CD4-positive, alpha-beta T cell treated with Interleukin-15 for 1 hour (primary cell): ENCODE measurements around the gene OXSR1.
A peak's percentile ranks its signal among the peaks of the same experiment; 100 is the strongest.

Experiments used
- DNase-seq: peaks from one replicate; pipeline ENCODE4 v3.0.0-alpha.2; 2020

The OXSR1 gene

DNA sequence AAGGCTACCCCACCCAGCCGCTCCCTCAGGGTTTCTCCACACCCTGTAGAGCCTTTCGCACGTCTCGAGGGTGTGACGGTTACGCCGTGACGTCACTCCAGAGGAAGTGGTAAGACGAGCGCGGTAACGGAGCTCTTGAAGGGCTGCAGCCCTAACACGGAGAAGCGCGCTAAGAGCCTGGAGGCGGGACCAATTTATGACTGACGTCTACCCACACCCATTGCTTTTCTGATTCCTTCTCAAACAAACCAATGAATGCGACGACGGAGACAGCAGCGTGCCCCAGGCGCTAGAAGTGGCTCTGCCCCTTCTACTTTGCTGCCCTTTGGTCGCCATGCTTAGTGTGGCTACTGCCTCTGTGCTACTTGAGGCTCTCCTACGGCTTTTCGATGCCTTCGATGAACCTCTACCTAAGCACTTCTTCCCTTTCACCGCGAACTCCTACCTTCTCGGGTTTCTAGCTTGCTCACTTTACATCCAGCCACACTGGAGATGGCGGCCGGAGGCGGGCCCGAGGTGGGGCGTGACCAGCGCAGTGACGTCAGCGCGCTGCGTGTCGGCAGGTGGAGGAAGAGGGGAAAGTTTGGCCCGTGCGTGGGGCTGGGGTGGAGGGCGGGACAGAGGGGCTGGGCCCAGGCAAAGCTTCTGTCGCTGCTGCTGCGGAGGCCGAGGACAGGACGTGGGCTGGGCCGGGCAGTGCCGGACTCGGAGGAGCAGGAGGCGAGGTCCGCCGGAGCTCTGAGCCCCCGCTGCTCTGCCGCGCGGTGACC, at the start of gene OXSR1:
OXSR1 (plus strand) TSS at position 586 of the 770 bp plus-strand sequence. CDS start 340 bp downstream, outside the sequence.
- DNase-seq, result peak; percentile 99

GRCh38 chr3:38115645-38116427, 49.5 kb upstream of the OXSR1 start:
- peak; percentile 13 for DNase-seq

GRCh38 chr3:38116471-38117162, 48.7 kb upstream of the OXSR1 start:
- peak; percentile 15 for DNase-seq

DNA sequence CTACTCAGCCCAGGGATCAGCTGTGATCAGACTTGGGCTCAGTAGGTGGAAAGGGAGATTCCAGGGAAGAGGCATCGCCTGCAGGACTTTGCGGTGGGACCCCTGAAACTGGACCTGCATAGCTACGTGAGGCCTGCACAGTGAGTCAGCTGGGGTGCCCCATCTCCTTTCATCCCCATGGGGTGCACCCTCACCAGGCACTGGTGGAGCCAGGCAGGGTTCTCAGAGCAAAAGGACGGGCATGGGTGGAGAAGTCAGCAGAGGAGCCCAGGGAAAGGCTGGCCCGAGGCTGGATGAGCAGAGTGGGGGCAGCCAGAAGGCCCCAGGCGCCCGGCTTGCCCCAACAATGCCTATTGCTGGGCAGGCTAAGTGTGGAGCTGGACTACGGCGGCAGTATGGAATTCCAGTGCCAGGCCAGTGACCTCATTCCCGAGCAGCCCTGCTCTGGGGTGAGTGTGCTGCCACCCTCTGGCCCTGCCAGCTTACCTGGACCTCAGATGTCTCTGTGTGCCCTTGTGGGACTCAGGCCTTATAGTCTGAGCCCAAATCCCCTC, 48.1 kb upstream of the OXSR1 start:
- peak; percentile 15 for DNase-seq

DNA sequence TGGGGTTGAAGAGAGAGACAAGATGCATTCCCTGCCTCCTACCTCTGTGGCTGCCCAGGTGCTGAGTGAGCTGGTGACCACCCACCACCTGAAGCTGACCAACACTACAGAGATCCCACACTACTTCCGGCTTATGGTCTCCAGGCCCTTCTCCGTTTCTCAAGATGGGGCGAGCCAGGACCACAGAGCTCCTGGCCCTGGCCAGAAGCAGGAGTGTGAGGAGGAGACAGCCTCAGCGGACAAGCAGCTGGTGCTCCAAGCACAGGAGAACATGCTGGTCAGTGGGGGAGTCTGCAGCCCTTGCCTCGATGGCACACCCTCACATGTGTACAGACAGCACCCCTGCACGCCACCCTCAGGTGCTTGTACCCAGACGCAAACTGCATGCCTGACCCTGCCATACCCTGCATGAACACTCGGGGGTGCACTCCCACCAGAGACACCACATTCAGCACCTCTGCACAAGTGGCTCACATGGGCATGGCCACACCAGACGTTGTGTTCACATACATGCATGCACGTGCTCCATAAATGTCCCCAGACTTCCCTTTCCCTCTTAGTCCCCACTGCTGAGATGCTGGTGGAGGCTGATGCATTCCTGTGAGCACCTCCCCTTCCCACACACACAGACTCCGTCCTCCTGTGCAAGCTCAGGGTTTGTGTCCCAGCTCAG, 47.5 kb upstream of the OXSR1 start:
- DNase-seq, result peak; percentile 70

DNA sequence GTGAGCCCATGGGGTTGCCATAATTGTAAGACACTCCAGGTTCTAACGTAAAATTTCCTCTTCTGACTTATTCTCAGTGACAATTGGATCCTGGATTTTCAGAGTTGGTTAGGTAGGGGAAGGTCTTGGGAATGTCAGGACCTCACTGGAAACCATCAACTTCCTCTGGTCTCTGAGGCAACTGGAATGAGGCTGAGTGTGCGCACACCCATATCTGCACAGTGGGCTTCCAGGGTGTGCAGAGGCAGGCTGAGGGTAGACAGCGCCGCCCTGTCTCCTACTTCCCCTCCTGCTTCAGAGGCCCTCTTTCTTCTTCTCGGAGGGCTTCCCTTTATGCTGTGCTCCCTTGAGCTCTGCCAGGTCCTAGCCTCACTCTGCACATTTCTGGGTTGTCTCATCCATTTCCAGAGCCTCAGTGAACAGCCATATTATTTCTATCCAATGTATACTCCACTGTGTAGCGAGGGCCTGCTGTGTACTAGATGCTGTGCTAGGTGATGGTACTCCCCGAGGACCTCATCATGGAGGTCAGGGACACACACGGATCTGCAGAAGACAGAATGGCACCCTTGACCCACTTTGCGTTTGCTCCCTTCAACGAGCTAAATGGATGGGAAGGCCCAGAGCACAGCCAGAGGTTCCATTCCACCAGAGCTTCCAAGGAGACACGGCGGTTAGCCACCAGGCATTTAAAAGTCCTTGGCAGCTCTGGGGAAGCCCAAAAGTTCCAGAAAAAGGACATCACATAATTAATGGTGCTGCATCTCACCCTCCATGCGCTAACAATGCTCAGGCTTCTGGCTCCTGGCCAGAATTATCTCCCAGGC, 46.7 kb upstream of the OXSR1 start:
- DNase-seq, result peak; percentile 9

GRCh38 chr3:38119248-38119544, 46.1 kb upstream of the OXSR1 start:
- DNase-seq, result no peak

DNA sequence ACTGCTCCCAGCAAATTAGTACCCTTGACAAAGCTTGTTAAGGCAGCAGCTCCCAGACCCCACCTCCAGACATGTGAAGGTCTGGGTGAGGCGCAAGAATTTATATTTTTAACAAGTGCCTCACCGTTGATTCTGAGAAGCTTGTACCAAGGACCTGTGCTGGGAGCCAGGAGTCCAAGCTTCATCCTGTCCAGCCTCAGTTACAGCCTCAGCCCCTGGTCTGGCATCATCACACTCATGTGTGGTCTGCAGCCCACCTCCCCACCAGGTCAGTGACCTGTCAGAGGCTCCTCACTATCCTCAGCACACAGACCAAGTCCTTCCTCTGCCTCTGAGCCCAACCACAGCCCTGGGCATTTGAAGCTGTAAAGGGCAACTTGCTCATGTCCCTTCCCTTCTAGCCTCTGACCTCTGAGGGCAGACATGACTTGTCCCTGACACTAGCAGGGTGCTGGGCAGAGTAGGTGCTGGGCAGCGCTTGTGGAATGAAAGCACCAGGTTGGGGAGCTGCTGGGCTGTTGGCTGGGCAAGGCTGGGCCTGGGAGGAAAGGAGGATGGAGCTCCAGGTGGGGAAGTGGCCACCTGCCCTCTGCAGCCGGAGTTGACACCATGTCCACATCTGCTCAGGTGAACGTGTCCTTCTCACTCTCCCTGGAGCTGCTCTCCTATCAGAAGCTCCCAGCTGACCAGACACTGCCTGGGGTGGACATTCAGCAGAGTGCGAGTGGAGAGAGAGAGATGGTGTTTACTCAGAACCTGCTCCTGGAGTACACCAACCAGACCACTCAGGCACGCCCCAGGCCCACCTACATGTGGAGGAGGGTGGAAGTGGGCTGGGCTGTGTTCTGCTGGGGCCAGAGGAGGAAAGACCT, 45.3 kb upstream of the OXSR1 start:
- DNase-seq, result peak; percentile 13

DNA sequence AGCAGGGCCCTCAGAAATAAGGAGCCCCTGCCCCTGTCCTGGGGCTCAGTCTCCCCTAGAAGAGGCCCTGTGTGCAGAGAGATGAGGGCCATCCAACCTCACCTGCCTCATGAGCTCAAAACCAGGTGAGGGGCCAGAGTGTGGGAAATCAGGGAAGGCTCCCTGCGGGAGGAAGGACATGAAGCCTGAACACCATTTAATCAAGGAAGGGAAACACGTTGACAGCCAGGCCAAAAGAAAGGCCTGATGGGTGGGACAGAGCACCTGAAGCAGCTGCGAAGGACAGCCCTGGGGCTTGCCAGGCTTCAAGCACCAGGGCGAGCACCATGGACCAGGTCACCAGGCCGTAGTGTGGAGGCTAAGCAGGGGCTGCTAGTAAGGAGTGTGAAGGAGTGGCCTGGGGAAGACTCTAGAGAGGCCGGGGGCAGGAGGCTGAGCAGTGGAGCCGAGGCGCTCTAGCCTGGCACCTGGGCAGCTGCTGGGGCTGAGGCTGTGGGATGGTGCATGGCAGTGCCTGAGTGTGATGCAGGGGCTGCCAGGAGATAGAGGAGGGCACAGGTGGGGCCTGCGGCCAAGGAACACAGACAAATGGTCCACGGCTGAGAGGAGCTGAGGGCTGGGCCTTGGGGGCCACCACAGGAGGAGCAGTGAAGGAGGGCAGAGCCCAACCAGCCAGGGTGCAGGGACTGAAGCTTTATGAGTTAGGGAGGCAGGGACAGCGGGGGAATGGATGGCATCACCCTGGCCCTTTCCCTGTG, 44.5 kb upstream of the OXSR1 start:
- peak; percentile 15 for DNase-seq

DNA sequence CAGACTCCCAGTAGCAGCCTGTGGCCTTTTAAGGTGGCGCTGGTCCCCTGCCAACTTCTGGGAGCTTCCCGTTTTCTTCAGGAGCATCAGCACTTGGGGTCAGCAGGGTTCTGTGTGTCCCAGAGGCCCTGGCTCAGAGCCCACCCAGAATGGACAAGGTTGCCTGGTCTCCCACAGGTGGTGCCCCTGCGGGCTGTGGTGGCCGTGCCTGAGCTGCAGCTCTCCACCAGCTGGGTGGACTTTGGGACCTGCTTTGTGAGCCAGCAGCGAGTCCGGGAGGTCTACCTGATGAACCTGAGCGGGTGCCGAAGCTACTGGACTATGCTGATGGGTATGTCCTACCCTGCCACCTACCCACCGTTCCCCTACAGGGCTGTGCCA, 43.9 kb upstream of the OXSR1 start:
- DNase-seq, result peak; percentile 13

- DNase-seq, result peak; percentile 15
Measured at GRCh38 chr3:38121832-38122461, 43.4 kb upstream of the OXSR1 start.

DNA sequence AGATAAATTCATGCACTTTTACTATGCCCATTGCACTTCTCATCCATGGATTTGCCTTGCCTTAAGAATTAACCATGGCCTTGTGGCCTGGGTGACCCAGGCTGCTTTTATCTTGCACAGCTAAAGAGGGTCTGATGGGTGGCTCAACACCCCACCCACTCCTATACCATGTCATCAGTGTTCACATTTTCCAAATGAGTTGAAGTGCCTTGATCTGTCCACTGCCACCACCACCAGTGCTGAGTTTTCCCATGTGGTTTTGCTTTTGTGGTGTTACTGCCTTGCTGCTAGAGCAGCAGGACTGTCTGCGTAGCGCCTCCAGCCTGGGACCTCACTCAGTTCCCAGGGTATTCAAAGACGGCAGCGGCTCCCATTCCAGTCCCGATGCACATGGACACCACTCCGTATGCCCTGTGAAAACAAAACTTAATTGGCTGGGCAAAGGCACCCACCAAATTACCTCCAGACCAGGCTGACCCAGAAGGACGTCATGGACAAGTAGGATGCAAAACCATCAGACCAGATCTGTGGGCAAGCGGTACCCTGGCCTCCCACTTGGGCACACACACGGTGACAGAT, 42.5 kb upstream of the OXSR1 start:
- peak; percentile 8 for DNase-seq

- DNase-seq, result peak; percentile 11
Measured at GRCh38 chr3:38124324-38125122, 40.8 kb upstream of the OXSR1 start.

GRCh38 chr3:38125305-38126120, 39.8 kb upstream of the OXSR1 start:
- peak; percentile 9 for DNase-seq

DNA sequence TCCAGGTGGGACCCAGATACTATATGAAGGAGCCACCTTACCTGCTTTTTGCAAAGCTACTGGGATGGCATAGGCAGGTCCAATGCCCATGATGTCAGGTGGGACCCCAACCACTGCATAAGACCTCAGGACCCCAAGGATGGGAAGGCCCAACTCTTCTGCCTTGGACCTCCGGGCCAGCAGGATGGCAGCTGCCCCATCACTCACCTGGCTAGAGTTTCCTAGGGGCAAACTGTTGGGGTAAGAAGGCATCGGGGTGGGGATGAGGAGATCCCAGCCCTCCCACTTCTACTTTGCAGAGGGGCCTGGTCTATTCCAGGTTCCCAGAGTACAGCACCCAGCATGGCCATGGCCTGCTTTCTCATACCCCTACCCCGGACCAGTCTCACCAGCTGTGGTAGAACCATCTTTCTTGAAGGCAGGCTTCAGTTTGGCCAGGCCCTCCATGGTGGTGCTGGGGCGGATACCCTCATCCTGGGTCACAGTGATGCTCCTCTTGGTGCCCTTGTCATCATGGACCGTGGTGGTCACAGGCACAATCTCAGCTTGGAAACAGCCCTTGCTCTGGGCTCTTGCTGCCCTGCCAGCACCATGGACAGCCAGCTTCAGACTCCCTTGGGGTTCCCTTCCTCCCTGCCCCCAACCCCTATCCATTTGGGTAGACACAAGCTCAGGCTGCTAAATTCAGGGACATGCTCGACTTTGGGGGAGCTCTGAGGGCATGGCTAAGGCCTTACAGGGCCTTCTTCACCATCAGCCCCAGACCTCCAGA, 39.0 kb upstream of the OXSR1 start:
- peak; percentile 13 for DNase-seq

GRCh38 chr3:38127611-38128302, 37.6 kb upstream of the OXSR1 start:
- peak; percentile 13 for DNase-seq
